H1 (cell line): ENCODE measurements around the gene CELF4. TPM values are rescaled to one million over a fixed set of nuclear protein-coding genes. Genes with fewer than 3 reads are reported as not detected.

ENCODE experiments used
- CTCF ChIA-PET: fragments of 300-600 bp; sonication (Branson Sonifier 250); formaldehyde crosslinking; loops from one replicate; lab custom pipeline; 2021; ENCODE audit not compliant: partially characterized antibody; lab: Charles Lee
- POLR2A ChIA-PET: fragments of 300-600 bp; sonication (Branson Sonifier 250); formaldehyde crosslinking; loops from one replicate; lab custom pipeline; 2021; ENCODE audit warnings: inconsistent platforms; ENCODE audit not compliant: partially characterized antibody; lab: Charles Lee
- DNase-seq, 2 experiments: peaks; one replicate each; pipeline versions ENCODE4 v3.0.0 to v3.0.0-alpha.2; 2010 to 2022; ENCODE audit warnings: low spot score in 2 of 2, low read depth in 1 of 2, mixed read lengths in 1 of 2
- FAIRE-seq: peaks from 2 replicates; lab custom pipeline; 2011; peaks lifted over from hg19 to GRCh38; lab: Jason Lieb, UNC
- H2AFZ ChIP-seq: 2 replicates; pipeline ENCODE4 v1.8.1; 2012; ENCODE audit warnings: low read length, inconsistent platforms
- H2AK5ac ChIP-seq: 2 replicates; pipeline ENCODE4 v1.6.1; 2013; ENCODE audit warnings: low read depth, low read length
- H2BK120ac ChIP-seq: replicated peaks from 2 replicates; pipeline ENCODE3; 2013; ENCODE audit warnings: low read depth, low read length, inconsistent platforms
- H2BK12ac ChIP-seq: 2 replicates; pipeline ENCODE4 v1.6.1; 2013; ENCODE audit warnings: low read depth, low read length
- H2BK15ac ChIP-seq: 2 replicates; pipeline ENCODE4 v1.6.1; 2013; ENCODE audit warnings: low read length
- H2BK20ac ChIP-seq: 2 replicates; pipeline ENCODE4 v1.6.1; 2013; ENCODE audit warnings: low read length
- H2BK5ac ChIP-seq: 2 replicates; pipeline ENCODE4 v1.6.1; 2013; ENCODE audit warnings: low read depth, low read length
- H3K14ac ChIP-seq: 2 replicates; pipeline ENCODE4 v1.6.1; 2013; ENCODE audit warnings: inconsistent platforms; ENCODE audit not compliant: insufficient read length
- H3K18ac ChIP-seq: 2 replicates; pipeline ENCODE4 v1.6.1; 2013; ENCODE audit warnings: low read length; ENCODE audit errors: extremely low read depth
- H3K23ac ChIP-seq: 2 replicates; pipeline ENCODE4 v1.6.1; 2013; ENCODE audit warnings: inconsistent platforms; ENCODE audit not compliant: insufficient read length
- H3K23me2 ChIP-seq: 2 replicates; pipeline ENCODE4 v1.6.1; 2013; ENCODE audit warnings: low read depth, low read length
- H3K27ac ChIP-seq: 2 replicates; pipeline ENCODE4 v1.6.1; 2011; ENCODE audit warnings: low read depth, low read length, inconsistent platforms
- H3K27me3 ChIP-seq, 4 experiments: replicated peaks in 1 of 4; 1 replicate in 1 of 4; 2 replicates in 3 of 4; pipeline versions ENCODE4 v1.6.1 to v1.8.1; 2011 to 2013; ENCODE audit warnings: low read length in 3 of 4, mild to moderate bottlenecking in 3 of 4, inconsistent platforms in 2 of 4, mixed read lengths in 2 of 4, moderate library complexity in 1 of 4; ENCODE audit not compliant: control insufficient read depth in 3 of 4, insufficient read depth in 3 of 4; ENCODE audit errors: extremely low read depth in 1 of 4
- H3K36me3 ChIP-seq, 4 experiments: 2 replicates each; pipeline versions ENCODE4 v1.6.1 to v1.8.1; 2011 to 2013; ENCODE audit warnings: mild to moderate bottlenecking in 4 of 4, low read length in 3 of 4, moderate library complexity in 2 of 4, control low read depth in 1 of 4, inconsistent platforms in 1 of 4; ENCODE audit not compliant: insufficient read depth in 4 of 4, control insufficient read depth in 2 of 4
- H3K4ac ChIP-seq: replicated peaks from 2 replicates; pipeline ENCODE3; 2013; ENCODE audit warnings: low read length, low read depth, mixed read lengths, inconsistent platforms; ENCODE audit not compliant: insufficient read length
- H3K4me1 ChIP-seq, 4 experiments: replicated peaks in 1 of 4; 1 replicate in 1 of 4; 2 replicates in 3 of 4; pipeline versions ENCODE4 v1.6.1 to v1.8.1; 2011 to 2013; ENCODE audit warnings: low read length in 3 of 4, inconsistent platforms in 2 of 4, mixed read lengths in 1 of 4; ENCODE audit not compliant: insufficient read depth in 4 of 4, control insufficient read depth in 3 of 4
- H3K4me2 ChIP-seq, 2 experiments: 2 replicates each; pipeline versions ENCODE4 v1.6.1 to v1.8.1; 2011 to 2013; ENCODE audit warnings: low read depth in 2 of 2, low read length in 2 of 2, control low read depth in 1 of 2, inconsistent platforms in 1 of 2, mild to moderate bottlenecking in 1 of 2; ENCODE audit not compliant: insufficient read depth in 1 of 2
- H3K4me3 ChIP-seq, 4 experiments: fragments of 200-600, 300-600 bp in 1 of 4; sonication (generic), shearing (Covaris generic), sonication (Bioruptor Twin) in 1 of 4; 2 replicates each; pipeline versions ENCODE4 v1.5.1 to v1.8.1; 2011 to 2016; ENCODE audit warnings: low read length in 4 of 4, low read depth in 3 of 4, control low read depth in 2 of 4, inconsistent platforms in 2 of 4, mild to moderate bottlenecking in 2 of 4, mixed read lengths in 1 of 4, moderate library complexity in 1 of 4; ENCODE audit not compliant: insufficient read depth in 2 of 4; ENCODE audit errors: extremely low read depth in 1 of 4
- H3K56ac ChIP-seq: replicated peaks from 2 replicates; pipeline ENCODE3; 2013; ENCODE audit warnings: low read depth, mild to moderate bottlenecking, mixed read lengths, low read length, inconsistent platforms; ENCODE audit not compliant: insufficient read length
- H3K79me1 ChIP-seq: 2 replicates; pipeline ENCODE4 v1.6.1; 2013; ENCODE audit warnings: low read depth, low read length, control low read depth
- H3K79me2 ChIP-seq, 2 experiments: 2 replicates each; pipeline versions ENCODE4 v1.6.1 to v1.8.1; 2012 to 2013; ENCODE audit warnings: low read length in 2 of 2, mild to moderate bottlenecking in 2 of 2, inconsistent platforms in 1 of 2; ENCODE audit not compliant: insufficient read depth in 2 of 2, control insufficient read depth in 1 of 2
- H3K9ac ChIP-seq, 4 experiments: replicated peaks in 1 of 4; 1 replicate in 1 of 4; 2 replicates in 3 of 4; pipeline versions ENCODE4 v1.6.1 to v1.8.1; 2011 to 2013; ENCODE audit warnings: low read depth in 3 of 4, low read length in 3 of 4, control low read depth in 2 of 4, mild to moderate bottlenecking in 2 of 4, moderate library complexity in 2 of 4, inconsistent platforms in 1 of 4; ENCODE audit errors: extremely low read depth in 1 of 4
- H3K9me3 ChIP-seq, 2 experiments: 2 replicates each; pipeline versions ENCODE4 v1.6.1 to v1.8.1; 2012 to 2013; ENCODE audit warnings: mild to moderate bottlenecking in 2 of 2, moderate library complexity in 2 of 2, control low read depth in 1 of 2, inconsistent platforms in 1 of 2, low read depth in 1 of 2, low read length in 1 of 2, mixed read lengths in 1 of 2; ENCODE audit not compliant: insufficient read depth in 2 of 2
- H4K20me1 ChIP-seq, 2 experiments: replicated peaks in 1 of 2; 2 replicates each; pipeline versions ENCODE3 to v1.8.1; 2011 to 2013; ENCODE audit warnings: inconsistent platforms in 2 of 2, low read length in 2 of 2, mild to moderate bottlenecking in 1 of 2; ENCODE audit not compliant: insufficient read depth in 2 of 2, control insufficient read depth in 1 of 2
- H4K5ac ChIP-seq: 2 replicates; pipeline ENCODE4 v1.6.1; 2013; ENCODE audit warnings: low read length, low read depth, mixed read lengths, inconsistent platforms; ENCODE audit not compliant: insufficient read length
- H4K8ac ChIP-seq: 2 replicates; pipeline ENCODE4 v1.8.0; 2013; ENCODE audit warnings: mild to moderate bottlenecking, moderate library complexity, low read length, inconsistent platforms; ENCODE audit not compliant: insufficient read depth; ENCODE audit errors: extremely low read depth
- H4K91ac ChIP-seq: replicated peaks from 2 replicates; pipeline ENCODE3; 2013; ENCODE audit warnings: low read length, mixed read lengths, inconsistent platforms; ENCODE audit not compliant: insufficient read length
- JUND ChIP-seq: IDR thresholded peaks from 2 replicates; pipeline ENCODE4 v1.6.1; 2011; ENCODE audit warnings: mild to moderate bottlenecking, improper control_type of control experiment, low read length
- WGBS, 2 experiments: shearing (Covaris generic) in 1 of 2; methylation state at CpG; one replicate each; pipeline versions ENCODE4 v1.1.6 to v1.1.7; 2013 to 2015; ENCODE audit warnings: low lambda C conversion rate in 2 of 2, mixed read lengths in 2 of 2, inconsistent platforms in 1 of 2, low coverage in 1 of 2, missing lambda C conversion rate in 1 of 2; ENCODE audit not compliant: insufficient replicate concordance in 2 of 2, insufficient coverage in 1 of 2, insufficient read length in 1 of 2; ENCODE audit errors: extremely low coverage in 1 of 2, missing lambda C conversion rate in 1 of 2; 5-methylcytosine and 5-hydroxymethylcytosine counted together
- polyA plus RNA-seq, 7 experiments: library from polyadenylated mRNA; depleted of rRNA in 3 of 7; stranded (reverse) in 5 of 7; unstranded in 2 of 7; fragments of >200 nt in 5 of 7; fragments of 200-250 nt in 2 of 7; gene quantifications; 1 replicate in 5 of 7; 2 replicates in 1 of 7; 4 replicates in 1 of 7; pipeline versions ENCODE4 v1.2.1 to v1.2.3, GENCODE V29; 2011 to 2013; ENCODE audit warnings: missing spikeins in 2 of 7, mixed read lengths in 2 of 7
- total RNA-seq: library from RNA; stranded (reverse); fragmentation: NEBNext Ultra II Directional; extraction: Animal tissue kit (Norgen Biotek cat#: 25700); gene quantifications from 2 replicates; pipeline ENCODE4 v1.2.1, GENCODE V29; 2021

The CELF4 gene
- total and polyA plus RNA-seq, 2 of the 8 experiments (the other 6 are each of a cell fraction or from before 2014, with no cell fraction given): 1.6 to 3.4 TPM

DNA sequence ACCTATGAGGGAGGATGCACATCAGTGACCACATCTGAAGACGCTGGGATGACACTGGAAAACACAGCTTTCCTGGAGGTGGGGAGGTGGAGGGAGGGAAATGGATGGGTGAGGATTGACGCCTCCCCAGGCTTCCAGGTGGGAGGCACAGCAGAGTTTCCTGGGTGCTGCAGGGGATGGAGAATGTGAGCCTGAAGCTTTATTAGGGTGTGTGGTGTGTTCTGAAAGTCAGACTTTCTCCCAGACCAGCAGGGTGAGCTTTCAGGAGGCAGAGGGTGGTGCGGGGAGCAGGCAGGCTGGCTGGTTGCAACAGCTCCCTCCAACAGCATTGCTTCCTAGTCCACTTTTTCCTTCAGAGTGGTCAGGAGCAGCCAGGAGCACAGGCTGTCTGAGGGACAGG lies 263.1 kb downstream of the CELF4 start:
- CTCF ChIA-PET: interaction anchor here (1.0 to 3.2 kb wide), 7 partner anchors 8 to 83 kb away, joined by 4 to 11 read pairs (median 5); no protein-coding TSS in a partner anchor
- H3K56ac ChIP-seq: no peak overlapping the region
- H3K14ac ChIP-seq: no peak overlapping the region
- no peak overlapping the region for H3K4ac ChIP-seq
- no peak overlapping the region for H3K18ac ChIP-seq
- H2AFZ ChIP-seq: no peak overlapping the region
- no peaks in the 10 kb centered on the region for H3K9me3 ChIP-seq
- H3K4me3 ChIP-seq: no peak overlapping the region
- no peak overlapping the region for H2BK20ac ChIP-seq
- no peak overlapping the region for H3K4me2 ChIP-seq
- DNase-seq (no peak), FAIRE-seq (no peak)
- H2BK15ac ChIP-seq: no peak overlapping the region
- no peak for TF ChIP-seq JUND
- no peaks in the 10 kb centered on the region for H3K36me3 ChIP-seq
- no peak overlapping the region for H2BK5ac ChIP-seq
- H4K20me1 ChIP-seq: no peaks in the 10 kb centered on the region
- H4K5ac ChIP-seq: no peak overlapping the region
- H3K27ac ChIP-seq: no peak overlapping the region
- POLR2A ChIA-PET: no interaction called here
- no peak overlapping the region for H4K91ac ChIP-seq
- H3K23ac ChIP-seq: no peak overlapping the region
- no peaks in the 10 kb centered on the region for H3K79me1 ChIP-seq
- H3K27me3 ChIP-seq: no peaks in the 10 kb centered on the region
- H2AK5ac ChIP-seq: no peak overlapping the region
- peaks cover 0 to 3% (median 0%) of the 10 kb centered on the region in 4 experiments; a peak in 2 of 7 replicates for H3K4me1 ChIP-seq
- H4K8ac ChIP-seq: no peak overlapping the region
- no peak overlapping the region for H3K9ac ChIP-seq
- WGBS, 2 experiments: 80% methylated on average over 3 of the region's 3 CpGs; no CpG with 5 or more reads in 1 of the 2 experiments
- no peaks in the 10 kb centered on the region for H3K79me2 ChIP-seq
- no peaks in the 10 kb centered on the region for H3K23me2 ChIP-seq
- no peak overlapping the region for H2BK120ac ChIP-seq
- no peak overlapping the region for H2BK12ac ChIP-seq
